CD4-positive, CD25-positive, alpha-beta regulatory T cell (primary cell): ENCODE results near the gene KCNA5. TPM values are rescaled to one million over a fixed set of nuclear protein-coding genes. Genes with fewer than 3 reads are reported as not detected.

Experiments used
- ATAC-seq, 2 donors: fragments of 150-1000 bp; cut with Tn5 transposase; one replicate each; pipeline ENCODE4 v1.10.0; 2021; ENCODE audit warnings: low read depth in 2 of 2, moderate number of reproducible peaks in 2 of 2, moderate library complexity in 1 of 2
- DNase-seq, 3 donors: peaks; one replicate each; pipeline versions ENCODE4 v3.0.0 to v3.0.0-alpha.2; 2012 to 2022; ENCODE audit warnings: mixed read lengths in 1 of 3
- H3K27ac ChIP-seq: one replicate; pipeline ENCODE4 v1.7.0; 2013; ENCODE audit warnings: mild to moderate bottlenecking, low read length; ENCODE audit not compliant: insufficient read depth, poor library complexity, severe bottlenecking
- H3K27me3 ChIP-seq: one replicate; pipeline ENCODE4 v1.7.0; 2013; ENCODE audit warnings: low read length; ENCODE audit not compliant: control insufficient read depth, insufficient read depth
- H3K36me3 ChIP-seq: one replicate; pipeline ENCODE4 v1.7.0; 2013; ENCODE audit warnings: mild to moderate bottlenecking, low read length, moderate library complexity; ENCODE audit not compliant: control insufficient read depth, insufficient read depth
- H3K4me1 ChIP-seq: 2 replicates; pipeline ENCODE4 v1.7.0; 2013; ENCODE audit warnings: mild to moderate bottlenecking, low read length; ENCODE audit not compliant: insufficient read depth, control insufficient read depth, poor library complexity, severe bottlenecking
- H3K4me3 ChIP-seq: one replicate; pipeline ENCODE4 v1.7.0; 2013; ENCODE audit warnings: low read depth, mild to moderate bottlenecking, low read length, moderate library complexity
- H3K9me3 ChIP-seq, 2 experiments: 1 replicate in 1 of 2; 2 replicates in 1 of 2; pipeline ENCODE4 v1.7.0; 2013; ENCODE audit warnings: low read length in 2 of 2, mild to moderate bottlenecking in 1 of 2, moderate library complexity in 1 of 2; ENCODE audit not compliant: control insufficient read depth in 2 of 2
- H3K27ac Mint-ChIP-seq, 3 donors: one replicate each; pipeline ENCODE4 v1.8.0; 2020 to 2022; ENCODE audit warnings: mild to moderate bottlenecking in 3 of 3, mixed read lengths in 3 of 3, moderate library complexity in 2 of 3
- H3K27me3 Mint-ChIP-seq: one replicate; pipeline ENCODE4 v1.8.0; 2022; ENCODE audit warnings: mild to moderate bottlenecking, mixed read lengths
- H3K36me3 Mint-ChIP-seq: one replicate; pipeline ENCODE4 v1.8.0; 2020; ENCODE audit warnings: mixed read lengths
- H3K4me1 Mint-ChIP-seq, 4 donors: one replicate each; pipeline ENCODE4 v1.8.0; 2020 to 2022; ENCODE audit warnings: mixed read lengths in 4 of 4, mild to moderate bottlenecking in 1 of 4
- H3K4me3 Mint-ChIP-seq, 4 donors: one replicate each; pipeline ENCODE4 v1.8.0; 2020 to 2022; ENCODE audit warnings: mild to moderate bottlenecking in 4 of 4, mixed read lengths in 4 of 4, moderate library complexity in 3 of 4
- H3K9me3 Mint-ChIP-seq, 7 donors: one replicate each; pipeline ENCODE4 v1.8.0; 2020 to 2022; ENCODE audit warnings: mixed read lengths in 7 of 7, mild to moderate bottlenecking in 3 of 7, moderate library complexity in 2 of 7
- polyA plus RNA-seq, 4 donors: library from polyadenylated mRNA; unstranded; fragments of 300-500 nt; fragmentation: Illumina TruSeq; gene quantifications; one replicate each; pipeline ENCODE4 v1.2.3, GENCODE V29; 2021
- total RNA-seq: library from RNA; stranded (reverse); gene quantifications from one replicate; pipeline ENCODE4 v1.2.3, GENCODE V29; 2022

KCNA5 gene
- total and polyA plus RNA-seq, 5 donors from 2014 or later, result not detected

DNA sequence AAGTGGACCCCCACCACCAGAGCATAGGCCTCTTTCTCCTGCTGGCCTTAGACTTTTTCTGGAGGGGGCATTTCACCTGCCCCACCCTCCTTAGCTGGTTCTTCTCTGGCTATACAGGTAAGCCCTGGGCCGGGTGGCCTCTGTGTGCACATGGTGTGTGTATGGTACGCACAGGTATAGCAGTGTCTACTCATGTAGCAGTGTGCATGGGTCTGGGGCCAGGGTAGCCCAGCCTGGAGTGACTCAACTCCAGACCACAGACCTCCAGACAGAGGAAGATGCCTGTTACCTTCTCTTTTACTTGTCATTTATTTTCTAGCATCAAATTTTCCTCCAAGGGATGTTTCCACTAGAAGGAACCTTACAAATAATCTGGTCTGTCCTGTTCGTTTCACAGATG, 6.9 kb downstream of the KCNA5 start:
- peaks cover 0 to 2% (median 0%) of the 10 kb centered on the region in 7 donors for H3K9me3 Mint-ChIP-seq
- H3K27me3 Mint-ChIP-seq, result peaks cover 12% of the 10 kb centered on the region
- H3K36me3 Mint-ChIP-seq, result no peaks in the 10 kb centered on the region
- H3K36me3 ChIP-seq, result no peaks in the 10 kb centered on the region
- H3K4me1 Mint-ChIP-seq, result no peaks in the 10 kb centered on the region
- DNase-seq, result no peak
- no peaks in the 10 kb centered on the region for H3K4me1 ChIP-seq
- H3K4me3 Mint-ChIP-seq, result no peak overlapping the region
- H3K4me3 ChIP-seq, result no peak overlapping the region
- H3K27me3 ChIP-seq, result no peaks in the 10 kb centered on the region
- H3K9me3 ChIP-seq, result no peaks in the 10 kb centered on the region
- no peak overlapping the region for H3K27ac ChIP-seq
- H3K27ac Mint-ChIP-seq, result no peak overlapping the region
- no peak for ATAC-seq

DNA sequence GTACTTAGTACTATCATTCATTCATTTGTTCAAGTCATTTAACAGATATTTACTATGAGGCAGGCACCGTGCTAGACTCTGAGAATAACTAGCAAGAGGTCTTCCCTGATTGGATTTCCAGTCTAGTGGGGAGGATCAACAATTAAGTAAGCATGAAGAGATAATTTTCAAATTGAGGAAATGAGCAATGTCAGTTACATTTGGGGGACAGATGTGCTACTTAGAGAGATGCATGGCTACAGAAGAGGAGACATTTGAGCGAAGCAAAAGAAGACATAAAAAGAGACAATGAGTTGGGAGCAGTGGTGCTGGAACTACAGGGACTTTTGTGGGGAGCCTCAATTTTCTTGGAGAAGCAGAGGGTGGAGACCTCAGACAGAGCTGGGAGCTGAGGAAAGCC, 7.7 kb downstream of the KCNA5 start:
- no peaks in the 10 kb centered on the region for H3K36me3 Mint-ChIP-seq
- no peak for DNase-seq
- Histone ChIP-seq H3K36me3 (no peaks in the 10 kb centered on the region), H3K4me1 (no peaks in the 10 kb centered on the region), H3K4me3 (no peak overlapping the region), H3K27me3 (no peaks in the 10 kb centered on the region), H3K9me3 (no peaks in the 10 kb centered on the region), H3K27ac (no peak overlapping the region)
- H3K4me1 Mint-ChIP-seq, result no peaks in the 10 kb centered on the region
- no peak overlapping the region for H3K27ac Mint-ChIP-seq
- peaks cover 11% of the 10 kb centered on the region for H3K27me3 Mint-ChIP-seq
- no peak for ATAC-seq
- H3K9me3 Mint-ChIP-seq, result peaks cover 0 to 2% (median 0%) of the 10 kb centered on the region in 7 donors
- no peak overlapping the region for H3K4me3 Mint-ChIP-seq

DNA sequence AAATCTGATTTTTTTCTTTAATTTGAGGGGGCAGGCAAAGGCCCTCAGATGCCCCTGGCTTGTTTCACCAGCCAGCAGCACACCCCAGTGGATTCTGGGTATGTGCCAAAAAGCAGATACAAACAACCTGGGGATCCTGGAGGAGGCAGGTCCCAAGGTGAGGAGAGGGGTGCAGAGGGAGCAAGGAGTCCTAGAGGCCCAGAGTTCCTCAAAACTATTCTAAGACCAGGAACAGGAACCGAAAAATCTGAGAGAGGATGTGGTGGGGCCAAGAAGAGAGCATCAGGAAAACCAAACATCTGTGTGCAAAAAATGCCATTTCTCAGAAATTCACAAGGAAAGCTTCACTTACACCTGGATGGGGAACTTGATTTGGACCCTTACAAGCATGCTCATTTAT, 8.2 kb downstream of the KCNA5 start:
- H3K27me3 Mint-ChIP-seq, result peaks cover 12% of the 10 kb centered on the region
- Histone ChIP-seq H3K4me1 (no peaks in the 10 kb centered on the region), H3K4me3 (no peak overlapping the region), H3K9me3 (no peaks in the 10 kb centered on the region), H3K36me3 (no peaks in the 10 kb centered on the region), H3K27ac (no peak overlapping the region), H3K27me3 (no peaks in the 10 kb centered on the region)
- no peak for ATAC-seq
- no peak for DNase-seq
- H3K27ac Mint-ChIP-seq, result no peak overlapping the region
- no peaks in the 10 kb centered on the region for H3K4me1 Mint-ChIP-seq
- no peaks in the 10 kb centered on the region for H3K36me3 Mint-ChIP-seq
- no peak overlapping the region for H3K4me3 Mint-ChIP-seq
- H3K9me3 Mint-ChIP-seq, result peaks cover 0 to 2% (median 0%) of the 10 kb centered on the region in 7 donors

DNA sequence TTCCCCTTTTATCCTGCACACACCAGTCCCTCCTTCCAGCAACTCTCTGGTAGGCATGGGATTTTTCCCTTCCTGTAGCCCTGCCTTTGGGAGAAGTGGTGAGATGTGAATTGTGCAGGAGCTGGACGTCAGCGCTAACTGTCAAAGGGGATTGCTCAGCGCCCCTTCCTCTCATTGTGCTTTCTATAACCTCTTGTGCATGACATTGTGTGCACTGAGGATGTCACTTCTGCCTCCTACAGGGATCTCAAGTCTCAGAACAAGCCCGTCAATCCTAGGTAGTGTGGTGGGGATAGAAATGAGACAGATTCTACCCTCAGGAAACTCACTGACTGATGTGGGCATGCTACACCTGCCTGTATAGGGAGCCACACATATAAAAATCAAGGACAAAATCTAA, 8.7 kb downstream of the KCNA5 start:
- Mint-ChIP-seq H3K27me3 (peaks cover 12% of the 10 kb centered on the region), H3K27ac (no peak overlapping the region), H3K4me1 (no peaks in the 10 kb centered on the region), H3K36me3 (no peaks in the 10 kb centered on the region), H3K9me3 (peaks cover 0 to 2% (median 0%) of the 10 kb centered on the region in 7 donors), H3K4me3 (no peak overlapping the region)
- Histone ChIP-seq H3K27ac (no peak overlapping the region), H3K9me3 (no peaks in the 10 kb centered on the region), H3K4me3 (no peak overlapping the region), H3K4me1 (no peaks in the 10 kb centered on the region), H3K36me3 (no peaks in the 10 kb centered on the region), H3K27me3 (no peaks in the 10 kb centered on the region)
- ATAC-seq (no peak), DNase-seq (no peak)

DNA sequence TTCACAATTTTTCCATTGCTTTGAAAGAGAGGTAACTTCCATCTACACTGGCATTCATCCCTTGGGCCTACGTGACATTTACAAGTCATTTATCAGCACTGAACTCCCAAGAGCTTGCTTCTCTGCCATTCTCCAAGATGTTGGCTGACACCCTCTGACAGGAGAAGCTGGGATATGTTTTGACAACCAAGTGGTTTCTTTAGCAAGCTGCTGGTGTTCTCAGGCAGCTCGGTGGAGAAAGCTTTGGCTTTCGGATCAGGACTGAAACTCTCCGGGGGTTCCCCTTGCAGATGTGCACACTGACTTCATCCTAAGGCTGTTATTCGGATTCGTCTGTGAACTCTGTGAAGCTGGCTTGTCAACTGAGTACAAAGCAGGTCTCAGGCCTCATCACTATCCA, 15.7 kb downstream of the KCNA5 start:
- DNase-seq (no peak), ATAC-seq (no peak)
- no peaks in the 10 kb centered on the region for H3K4me1 ChIP-seq
- no peak overlapping the region for H3K4me3 ChIP-seq
- no peak overlapping the region for H3K27ac ChIP-seq
- no peaks in the 10 kb centered on the region for H3K4me1 Mint-ChIP-seq
- peaks cover 16% of the 10 kb centered on the region for H3K27me3 Mint-ChIP-seq
- H3K36me3 Mint-ChIP-seq, result no peaks in the 10 kb centered on the region
- no peak overlapping the region for H3K27ac Mint-ChIP-seq
- peaks cover 0 to 2% (median 0%) of the 10 kb centered on the region in 7 donors for H3K9me3 Mint-ChIP-seq
- no peaks in the 10 kb centered on the region for H3K9me3 ChIP-seq
- peaks cover 4% of the 10 kb centered on the region for H3K27me3 ChIP-seq
- no peaks in the 10 kb centered on the region for H3K36me3 ChIP-seq
- H3K4me3 Mint-ChIP-seq, result no peak overlapping the region

DNA sequence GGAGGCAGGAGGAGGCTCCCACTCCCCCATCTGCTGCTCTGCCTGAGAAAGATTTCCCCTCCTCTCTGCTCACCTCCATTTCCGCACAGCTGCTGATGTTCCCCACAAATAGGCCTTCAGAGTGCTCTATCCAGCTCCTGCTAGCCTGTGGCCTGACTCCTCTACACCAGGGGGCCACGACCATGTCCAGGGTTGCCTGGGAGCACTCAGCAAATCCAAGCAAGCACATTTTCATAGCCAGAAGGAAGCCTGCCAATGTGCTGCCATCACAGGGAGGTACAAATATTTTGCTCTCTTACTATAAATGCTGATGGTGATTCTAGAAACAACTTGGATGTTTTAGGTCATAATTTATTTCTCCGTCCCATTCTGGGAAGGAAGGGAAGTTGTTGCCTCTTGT, 17.3 kb downstream of the KCNA5 start:
- Mint-ChIP-seq H3K4me1 (no peaks in the 10 kb centered on the region), H3K4me3 (no peak overlapping the region), H3K27me3 (peaks cover 20% of the 10 kb centered on the region), H3K9me3 (peaks cover 0 to 2% (median 0%) of the 10 kb centered on the region in 7 donors), H3K27ac (no peak overlapping the region), H3K36me3 (no peaks in the 10 kb centered on the region)
- H3K27me3 ChIP-seq, result peaks cover 7% of the 10 kb centered on the region
- no peak for ATAC-seq
- H3K36me3 ChIP-seq, result no peaks in the 10 kb centered on the region
- no peak overlapping the region for H3K4me3 ChIP-seq
- H3K4me1 ChIP-seq, result no peaks in the 10 kb centered on the region
- H3K27ac ChIP-seq, result no peak overlapping the region
- no peaks in the 10 kb centered on the region for H3K9me3 ChIP-seq
- DNase-seq, result no peak

DNA sequence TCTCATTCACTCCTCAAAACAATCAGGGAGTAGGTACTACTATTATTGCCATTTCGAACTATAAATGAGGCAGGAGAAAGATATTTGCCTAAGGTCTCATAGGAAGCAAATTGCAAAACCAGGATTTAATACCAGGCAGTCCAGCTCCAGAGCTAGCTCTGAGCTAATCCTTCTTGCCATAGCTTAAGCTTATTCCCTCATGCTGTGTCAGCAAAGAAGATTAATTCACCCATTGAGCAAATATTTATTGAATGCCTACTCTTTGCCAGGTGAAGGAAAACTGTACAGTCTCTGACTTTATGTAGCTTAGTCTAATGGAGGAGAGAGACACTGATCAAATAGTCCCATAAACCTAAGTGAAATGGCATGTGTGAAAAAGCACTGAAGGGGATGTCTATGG, 19.5 kb downstream of the KCNA5 start:
- Histone ChIP-seq H3K9me3 (no peaks in the 10 kb centered on the region), H3K27me3 (peaks cover 7% of the 10 kb centered on the region), H3K4me3 (no peak overlapping the region), H3K4me1 (no peaks in the 10 kb centered on the region), H3K27ac (no peak overlapping the region), H3K36me3 (no peaks in the 10 kb centered on the region)
- DNase-seq (no peak), ATAC-seq (no peak)
- H3K4me3 Mint-ChIP-seq, result no peak overlapping the region
- H3K9me3 Mint-ChIP-seq, result peaks cover 0 to 2% (median 0%) of the 10 kb centered on the region in 7 donors
- H3K36me3 Mint-ChIP-seq, result no peaks in the 10 kb centered on the region
- H3K27me3 Mint-ChIP-seq, result peaks cover 14% of the 10 kb centered on the region
- H3K4me1 Mint-ChIP-seq, result no peaks in the 10 kb centered on the region
- no peak overlapping the region for H3K27ac Mint-ChIP-seq

DNA sequence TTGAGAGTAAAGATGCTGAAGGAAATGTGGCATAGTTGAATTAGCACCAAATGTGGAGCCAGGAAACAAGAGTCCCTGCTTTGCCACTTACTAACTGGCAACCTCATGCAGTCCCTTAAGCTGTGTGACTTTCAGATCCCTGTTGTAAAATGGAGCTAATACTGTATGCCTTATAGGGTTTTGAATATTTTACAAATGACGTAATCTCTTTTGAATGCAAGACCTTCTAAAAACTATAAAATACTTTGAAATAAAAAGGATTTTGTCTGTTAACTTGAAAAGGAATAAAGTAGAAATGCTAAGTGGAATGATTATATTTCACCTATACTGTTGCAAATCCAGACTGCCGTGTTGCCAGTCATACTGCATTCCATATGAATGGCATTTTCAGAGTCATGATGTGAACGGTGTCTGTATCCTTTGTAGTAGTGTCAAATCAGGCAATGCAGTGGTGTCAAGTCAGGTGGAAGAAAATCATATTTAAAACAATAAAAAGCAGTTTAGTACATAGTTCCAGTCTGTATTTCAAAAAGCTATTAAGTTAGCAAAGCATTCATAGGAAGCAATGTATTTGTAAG, 21.3 kb downstream of the KCNA5 start:
- Histone ChIP-seq H3K36me3 (no peaks in the 10 kb centered on the region), H3K27ac (no peak overlapping the region), H3K4me1 (no peaks in the 10 kb centered on the region), H3K27me3 (peaks cover 7% of the 10 kb centered on the region), H3K4me3 (no peak overlapping the region), H3K9me3 (no peaks in the 10 kb centered on the region)
- H3K9me3 Mint-ChIP-seq, result no peaks in the 10 kb centered on the region
- no peak overlapping the region for H3K4me3 Mint-ChIP-seq
- H3K27ac Mint-ChIP-seq, result no peak overlapping the region
- no peak for DNase-seq
- ATAC-seq, result no peak
- peaks cover 14% of the 10 kb centered on the region for H3K27me3 Mint-ChIP-seq
- H3K4me1 Mint-ChIP-seq, result no peaks in the 10 kb centered on the region
- H3K36me3 Mint-ChIP-seq, result no peaks in the 10 kb centered on the region
